ENCODE measurements around the gene CRYBA2. TPM values are rescaled to one million over a fixed set of nuclear protein-coding genes. Genes with fewer than 3 reads are reported as not detected.

The CRYBA2 gene
- total and polyA plus RNA-seq, 2 experiments from 2014 or later, result not detected

DNA sequence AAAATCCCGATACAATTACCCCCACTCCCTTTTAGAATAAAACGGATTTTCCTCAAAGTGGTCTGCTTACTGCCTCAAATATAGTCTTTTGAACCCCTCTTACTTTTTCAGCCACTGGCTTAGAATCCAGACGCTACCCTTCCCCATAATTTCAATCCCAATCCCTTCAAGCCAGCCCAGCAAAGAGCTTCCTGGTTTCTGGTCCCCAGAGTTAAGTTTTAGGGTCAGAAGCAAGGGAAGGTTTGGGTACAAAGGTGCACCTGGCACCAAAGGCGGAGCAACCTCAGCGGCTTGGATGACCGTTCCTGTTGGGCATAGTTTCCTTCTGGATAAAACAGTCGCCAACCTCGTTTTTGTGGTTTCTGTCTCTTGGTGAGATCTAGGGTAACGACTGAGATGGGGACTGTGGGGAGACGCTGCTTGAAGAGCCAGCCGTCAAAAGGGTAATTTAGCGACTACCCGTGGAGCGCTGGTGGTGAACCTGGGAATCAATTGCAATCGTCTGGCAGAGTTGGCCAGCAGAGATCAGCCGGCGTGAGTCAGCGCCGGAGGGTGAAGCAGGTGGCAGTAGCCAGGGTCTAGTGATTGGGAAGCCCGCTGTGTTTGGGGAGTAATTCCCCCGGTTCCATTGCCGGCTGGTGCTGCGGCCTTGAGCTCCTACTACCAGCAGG, 9.8 kb downstream of the CRYBA2 start:
- TF ChIP-seq CTCF (IDR thresholded peaks at IDR 0.05; ENCODE audit: low read depth, low read length), result no peak
- Histone ChIP-seq H3K9me3 (ENCODE audit: low read depth) (no peaks in the 10 kb centered on the region), H3K4me1 (ENCODE audit: low read depth) (peaks cover 5% of the 10 kb centered on the region)

DNA sequence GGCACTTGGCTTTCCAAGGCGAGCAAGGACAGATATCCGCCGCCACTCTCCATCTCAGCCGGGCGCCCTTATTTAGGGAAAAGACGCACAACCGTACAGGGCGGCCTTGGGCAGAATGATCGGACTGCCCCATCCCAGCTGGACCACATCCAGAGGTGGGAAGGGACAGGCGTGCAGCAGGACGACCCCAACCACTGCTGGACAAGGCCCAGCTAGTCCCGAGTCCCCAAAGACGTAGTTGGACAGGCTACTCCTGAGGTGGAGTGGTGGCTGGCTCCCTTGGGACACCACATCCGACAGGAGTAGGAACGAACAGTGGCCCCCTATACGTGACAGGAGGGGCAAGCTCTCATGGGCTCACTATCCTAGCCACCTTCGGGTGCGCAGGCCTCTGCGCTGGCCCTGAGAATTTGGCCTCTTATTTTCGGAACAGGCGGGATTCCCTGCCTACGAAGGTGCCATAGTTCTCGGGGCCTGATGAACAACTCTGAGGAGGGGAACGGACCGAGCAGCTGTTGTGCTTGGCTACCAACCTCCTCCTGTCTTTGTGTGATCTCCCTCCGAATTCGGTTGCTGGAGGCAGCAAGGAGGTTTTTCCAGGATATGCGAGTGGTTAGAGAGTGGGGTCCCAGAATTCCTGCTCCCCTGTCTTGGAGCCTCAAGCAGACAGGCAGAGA, 10.5 kb downstream of the CRYBA2 start:
- Histone ChIP-seq H3K9me3 (ENCODE audit: low read depth) (no peaks in the 10 kb centered on the region), H3K27ac (no peak overlapping the region), H3K27me3 (peaks cover 100% of the 10 kb centered on the region), H3K4me1 (ENCODE audit: low read depth) (peaks cover 5% of the 10 kb centered on the region), H3K36me3 (no peaks in the 10 kb centered on the region), H3K4me3 (no peak overlapping the region)
- DNase-seq (ENCODE audit: low read depth in 1 of 2, low spot score in 1 of 2), result no peak
- no peak for TF ChIP-seq CTCF (IDR thresholded peaks at IDR 0.05; ENCODE audit: low read depth, low read length)

More for the DNA sequence above, 9.8 kb downstream of the CRYBA2 start:
- Histone ChIP-seq H3K27me3 (peaks cover 100% of the 10 kb centered on the region), H3K4me3 (no peak overlapping the region), H3K27ac (no peak overlapping the region), H3K36me3 (no peaks in the 10 kb centered on the region)
- DNase-seq (ENCODE audit: low read depth in 1 of 2, low spot score in 1 of 2), result no peak

GRCh38 chr2:218981881-218982585, 11.2 kb downstream of the CRYBA2 start:
- Histone ChIP-seq H3K27ac (no peak overlapping the region), H3K36me3 (no peaks in the 10 kb centered on the region), H3K9me3 (ENCODE audit: low read depth) (no peaks in the 10 kb centered on the region), H3K4me1 (ENCODE audit: low read depth) (peaks cover 5% of the 10 kb centered on the region), H3K4me3 (peak overlapping the region; percentile 13), H3K27me3 (peaks cover 100% of the 10 kb centered on the region)
- TF ChIP-seq CTCF (IDR thresholded peaks at IDR 0.05; ENCODE audit: low read depth, low read length), result no peak
- DNase-seq (ENCODE audit: low read depth in 1 of 2, low spot score in 1 of 2), result peak; percentile 45 to 62

DNA sequence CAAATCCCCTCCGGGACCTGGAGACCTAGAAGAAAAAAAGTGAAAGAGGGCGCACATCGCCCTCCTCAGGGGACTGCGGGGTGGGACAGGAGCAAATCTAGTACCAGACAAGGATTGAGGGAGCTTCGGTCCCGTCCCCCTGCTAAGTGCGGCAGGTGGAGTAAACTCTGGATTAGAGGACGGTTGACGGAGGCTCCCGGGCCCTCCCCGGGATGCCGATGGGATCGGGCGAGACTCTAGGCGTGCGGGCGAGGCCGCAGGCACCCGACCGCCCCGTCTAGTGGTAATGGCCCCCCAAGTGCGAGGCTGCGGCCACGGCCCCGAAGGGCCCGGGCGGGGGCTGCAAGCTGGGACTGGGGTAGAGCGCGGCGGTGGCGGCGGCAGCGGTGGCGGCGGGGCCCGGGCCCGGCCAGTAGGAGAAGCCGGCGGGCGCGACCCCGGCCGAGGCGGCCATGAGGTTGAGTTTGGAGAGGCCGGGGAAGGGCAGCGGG, 11.8 kb downstream of the CRYBA2 start:
- Histone ChIP-seq H3K4me3 (peak overlapping the region; percentile 13), H3K9me3 (ENCODE audit: low read depth) (no peaks in the 10 kb centered on the region), H3K27me3 (peaks cover 100% of the 10 kb centered on the region), H3K4me1 (ENCODE audit: low read depth) (peaks cover 5% of the 10 kb centered on the region), H3K36me3 (no peaks in the 10 kb centered on the region), H3K27ac (no peak overlapping the region)
- DNase-seq (ENCODE audit: low read depth in 1 of 2, low spot score in 1 of 2), result no peak
- no peak for TF ChIP-seq CTCF (IDR thresholded peaks at IDR 0.05; ENCODE audit: low read depth, low read length)

DNA sequence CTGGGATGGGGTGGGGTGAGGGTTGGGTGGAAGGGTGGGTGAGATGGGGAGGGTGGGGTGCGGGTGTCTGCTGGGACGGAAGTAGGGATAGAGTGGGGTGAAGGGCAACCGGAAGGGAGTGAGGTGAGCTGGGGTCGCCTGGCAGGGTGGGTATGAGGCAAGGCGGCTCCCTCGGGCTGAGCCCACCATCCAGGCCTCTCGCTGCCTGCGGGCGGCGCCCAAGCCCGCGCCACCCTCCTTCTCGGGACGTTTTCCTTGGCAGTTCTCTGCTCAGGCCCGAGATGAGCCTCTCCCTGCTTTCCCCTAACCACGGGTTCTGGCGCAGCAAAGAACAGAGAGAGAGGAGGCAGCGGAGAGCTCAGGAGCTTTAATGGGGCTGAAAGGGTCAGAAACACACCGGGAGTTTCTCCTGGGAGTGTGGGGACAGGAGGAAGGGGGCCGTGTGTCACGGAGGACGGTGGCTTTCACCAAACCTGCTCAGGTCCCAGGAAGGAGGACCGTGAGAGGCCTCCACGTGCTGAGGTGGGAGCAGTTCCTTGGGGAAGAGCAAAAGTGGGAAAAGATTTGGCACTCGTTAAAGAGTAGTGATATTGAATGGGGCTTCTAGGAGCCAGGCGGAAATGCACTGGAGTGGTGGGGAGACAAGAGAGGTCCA, 12.4 kb downstream of the CRYBA2 start:
- peaks cover 5% of the 10 kb centered on the region for H3K4me1 ChIP-seq (ENCODE audit: low read depth)
- no peaks in the 10 kb centered on the region for H3K9me3 ChIP-seq (ENCODE audit: low read depth)
- no peak for TF ChIP-seq CTCF (IDR thresholded peaks at IDR 0.05; ENCODE audit: low read depth, low read length)
- no peak for DNase-seq (ENCODE audit: low read depth in 1 of 2, low spot score in 1 of 2)
- H3K27me3 ChIP-seq, result peaks cover 100% of the 10 kb centered on the region
- H3K36me3 ChIP-seq, result no peaks in the 10 kb centered on the region
- H3K4me3 ChIP-seq, result no peak overlapping the region
- H3K27ac ChIP-seq, result no peak overlapping the region

Data from cardiac muscle cell (in vitro differentiated cells and primary cell).